Measurements from ENCODE around the gene SEMA5A. TPM values are rescaled to one million over a fixed set of nuclear protein-coding genes. Genes with fewer than 3 reads are reported as not detected.

SEMA5A gene
- total and polyA plus RNA-seq, 2 of the 13 experiments (the other 11 are each of a cell fraction or from before 2014, with no cell fraction given), result 0.01 TPM; not detected in 1

DNA sequence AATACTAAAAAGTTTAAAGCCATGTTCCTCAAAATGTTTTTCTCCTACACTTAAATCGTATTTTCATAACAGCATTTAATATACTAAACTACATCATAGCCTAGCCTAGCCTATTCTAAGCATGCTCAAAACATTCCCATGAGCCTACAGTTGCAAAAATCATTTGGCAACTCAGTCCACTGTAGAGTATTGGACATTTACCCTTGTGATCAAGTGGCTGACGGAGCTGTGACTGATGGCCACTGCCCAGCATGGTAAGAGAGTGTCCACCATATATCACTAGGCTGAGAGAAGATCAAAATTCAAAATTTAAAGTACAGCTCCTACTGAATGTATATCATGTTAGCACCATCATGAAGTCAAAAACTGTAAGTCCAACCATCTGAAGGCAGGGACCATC, 30.9 kb downstream of the SEMA5A start (continued):
- no peak for TF ChIP-seq EP300 (IDR thresholded peaks at IDR 0.05; ENCODE audit: low read depth in 2 of 2, low read length in 2 of 2)
- no peak for TF ChIP-seq EP300 (CRISPR knock-in tag; IDR thresholded peaks at IDR 0.05; ENCODE audit: borderline replicate concordance)
- TF ChIP-seq ZNF883 (CRISPR knock-in tag; IDR thresholded peaks at IDR 0.05; ENCODE audit: not compliant biosample characterization), result no peak
- TF ChIP-seq, protein P1, sequence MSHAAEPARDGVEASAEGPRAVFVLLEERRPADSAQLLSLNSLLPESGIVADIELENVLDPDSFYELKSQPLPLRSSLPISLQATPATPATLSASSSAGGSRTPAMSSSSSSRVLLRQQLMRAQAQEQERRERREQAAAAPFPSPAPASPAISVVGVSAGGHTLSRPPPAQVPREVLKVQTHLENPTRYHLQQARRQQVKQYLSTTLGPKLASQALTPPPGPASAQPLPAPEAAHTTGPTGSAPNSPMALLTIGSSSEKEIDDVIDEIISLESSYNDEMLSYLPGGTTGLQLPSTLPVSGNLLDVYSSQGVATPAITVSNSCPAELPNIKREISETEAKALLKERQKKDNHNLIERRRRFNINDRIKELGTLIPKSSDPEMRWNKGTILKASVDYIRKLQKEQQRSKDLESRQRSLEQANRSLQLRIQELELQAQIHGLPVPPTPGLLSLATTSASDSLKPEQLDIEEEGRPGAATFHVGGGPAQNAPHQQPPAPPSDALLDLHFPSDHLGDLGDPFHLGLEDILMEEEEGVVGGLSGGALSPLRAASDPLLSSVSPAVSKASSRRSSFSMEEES (CRISPR knock-in tag; IDR thresholded peaks at IDR 0.05), result no peak
- no peak for TF ChIP-seq ELF4 (CRISPR knock-in tag; IDR thresholded peaks at IDR 0.05; ENCODE audit: borderline replicate concordance)
- TF ChIP-seq SP1 (IDR thresholded peaks at IDR 0.05), result no peak
- no peak for TF ChIP-seq SP1 (CRISPR knock-in tag; IDR thresholded peaks at IDR 0.05)

DNA sequence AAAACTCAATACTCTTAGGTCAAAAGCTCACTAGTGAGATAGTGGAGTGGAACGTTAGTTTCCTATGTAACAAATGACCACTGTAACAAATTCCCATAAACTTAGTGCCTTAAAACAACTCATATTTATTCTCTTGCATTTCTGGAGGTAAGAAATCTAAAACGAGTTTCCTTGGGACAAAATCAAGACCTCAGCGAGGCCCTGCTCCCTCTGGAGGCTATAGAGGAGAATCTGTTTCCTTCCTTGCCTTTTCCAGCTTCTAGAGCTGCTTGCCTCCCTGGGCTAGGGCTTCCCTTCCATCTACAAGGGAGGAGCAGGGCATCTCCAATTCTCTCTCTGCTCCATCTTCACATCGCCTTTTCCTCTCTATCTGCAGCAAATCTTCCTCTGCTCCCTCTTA, 32.0 kb downstream of the SEMA5A start:
- CTCF ChIA-PET (ENCODE audit: low intra/inter-chr PET ratio, low total read pairs), result no interaction called here
- H3K27ac ChIP-seq (ENCODE audit: extremely low read length, insufficient read depth, low read length), result no peak overlapping the region
- no peak overlapping the region for H3K4me3 ChIP-seq (replicated peaks in 1 of 3; ENCODE audit: insufficient read depth in 1 of 3, low read depth in 2 of 3, low read length in 3 of 3)
- no peaks in the 10 kb centered on the region for H3K36me3 ChIP-seq (replicated peaks in 1 of 2; ENCODE audit: control insufficient read depth in 1 of 2, insufficient read depth in 2 of 2, low read length in 2 of 2)
- no peaks in the 10 kb centered on the region; a peak in 1 of 5 replicates for H3K27me3 ChIP-seq (ENCODE audit: control insufficient read depth in 1 of 2, insufficient read depth in 2 of 2, low read length in 2 of 2)
- H3K9ac ChIP-seq (ENCODE audit: insufficient read depth, low read depth, low read length), result no peak overlapping the region
- no peaks in the 10 kb centered on the region for H3K9me3 ChIP-seq (ENCODE audit: low read length)
- no peaks in the 10 kb centered on the region for H3K79me2 ChIP-seq (ENCODE audit: insufficient read depth, low read length)
- no peaks in the 10 kb centered on the region for H4K20me1 ChIP-seq (ENCODE audit: insufficient read depth, low read length)
- H2AFZ ChIP-seq (ENCODE audit: low read length), result no peak overlapping the region
- DNase-seq (ENCODE audit: low spot score) (no peak), FAIRE-seq (no peak), ATAC-seq (no peak)
- no TSS peak for BruUV-seq (replicated peaks)
- H3K4me2 ChIP-seq (ENCODE audit: low read depth, low read length), result no peak overlapping the region
- no peak for TF ChIP-seq SMYD3 (CRISPR knock-in tag; IDR thresholded peaks at IDR 0.05)
- TF ChIP-seq, protein P2, sequence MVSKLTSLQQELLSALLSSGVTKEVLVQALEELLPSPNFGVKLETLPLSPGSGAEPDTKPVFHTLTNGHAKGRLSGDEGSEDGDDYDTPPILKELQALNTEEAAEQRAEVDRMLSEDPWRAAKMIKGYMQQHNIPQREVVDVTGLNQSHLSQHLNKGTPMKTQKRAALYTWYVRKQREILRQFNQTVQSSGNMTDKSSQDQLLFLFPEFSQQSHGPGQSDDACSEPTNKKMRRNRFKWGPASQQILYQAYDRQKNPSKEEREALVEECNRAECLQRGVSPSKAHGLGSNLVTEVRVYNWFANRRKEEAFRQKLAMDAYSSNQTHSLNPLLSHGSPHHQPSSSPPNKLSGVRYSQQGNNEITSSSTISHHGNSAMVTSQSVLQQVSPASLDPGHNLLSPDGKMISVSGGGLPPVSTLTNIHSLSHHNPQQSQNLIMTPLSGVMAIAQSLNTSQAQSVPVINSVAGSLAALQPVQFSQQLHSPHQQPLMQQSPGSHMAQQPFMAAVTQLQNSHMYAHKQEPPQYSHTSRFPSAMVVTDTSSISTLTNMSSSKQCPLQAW (CRISPR knock-in tag; IDR thresholded peaks at IDR 0.05), result no peak
- 1% methylated on average over 4 of the region's 4 CpGs for WGBS (ENCODE audit: low lambda C conversion rate)
- H3K4me1 ChIP-seq (ENCODE audit: insufficient read depth, low read length), result no peaks in the 10 kb centered on the region
- intact Hi-C loops (cut with micrococcal nuclease; ENCODE audit: unreplicated experiment) (no loop called here), in situ Hi-C loops (cut with HindIII; ENCODE audit: extremely low pct_ligation_motif_present, low pct_unique_long_range_greater_than_20kb) (no loop called here)
- POLR2A ChIA-PET, result no interaction called here
